GM18498 (cell line): Measurements from ENCODE around the gene TROAP.
A peak's percentile ranks its signal among the peaks of the same experiment; 100 is the strongest.

Source experiments
- ATAC-seq: cut with Tn5 transposase; IDR thresholded peaks from one replicate; pipeline ENCODE4 v1.9.1; 2021; ENCODE audit warnings: mild to moderate bottlenecking, moderate library complexity; ENCODE audit not compliant: unreplicated experiment

The TROAP gene

DNA sequence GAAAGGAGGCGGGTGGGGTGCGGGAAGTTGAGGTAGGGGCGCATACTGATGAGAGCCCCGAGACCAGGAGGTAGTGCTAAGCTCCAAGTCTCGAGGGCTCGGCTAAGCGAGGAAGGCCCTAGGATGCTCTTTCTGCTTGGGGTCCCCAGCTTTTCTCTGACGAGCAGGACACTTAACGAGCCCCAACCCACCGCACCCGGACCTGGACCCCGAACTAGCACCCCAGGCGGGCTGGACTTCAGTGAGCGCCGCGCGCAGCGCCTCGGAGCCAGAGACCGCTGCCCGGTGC, 18.7 kb downstream of the TROAP start:
- ATAC-seq: no peak

DNA sequence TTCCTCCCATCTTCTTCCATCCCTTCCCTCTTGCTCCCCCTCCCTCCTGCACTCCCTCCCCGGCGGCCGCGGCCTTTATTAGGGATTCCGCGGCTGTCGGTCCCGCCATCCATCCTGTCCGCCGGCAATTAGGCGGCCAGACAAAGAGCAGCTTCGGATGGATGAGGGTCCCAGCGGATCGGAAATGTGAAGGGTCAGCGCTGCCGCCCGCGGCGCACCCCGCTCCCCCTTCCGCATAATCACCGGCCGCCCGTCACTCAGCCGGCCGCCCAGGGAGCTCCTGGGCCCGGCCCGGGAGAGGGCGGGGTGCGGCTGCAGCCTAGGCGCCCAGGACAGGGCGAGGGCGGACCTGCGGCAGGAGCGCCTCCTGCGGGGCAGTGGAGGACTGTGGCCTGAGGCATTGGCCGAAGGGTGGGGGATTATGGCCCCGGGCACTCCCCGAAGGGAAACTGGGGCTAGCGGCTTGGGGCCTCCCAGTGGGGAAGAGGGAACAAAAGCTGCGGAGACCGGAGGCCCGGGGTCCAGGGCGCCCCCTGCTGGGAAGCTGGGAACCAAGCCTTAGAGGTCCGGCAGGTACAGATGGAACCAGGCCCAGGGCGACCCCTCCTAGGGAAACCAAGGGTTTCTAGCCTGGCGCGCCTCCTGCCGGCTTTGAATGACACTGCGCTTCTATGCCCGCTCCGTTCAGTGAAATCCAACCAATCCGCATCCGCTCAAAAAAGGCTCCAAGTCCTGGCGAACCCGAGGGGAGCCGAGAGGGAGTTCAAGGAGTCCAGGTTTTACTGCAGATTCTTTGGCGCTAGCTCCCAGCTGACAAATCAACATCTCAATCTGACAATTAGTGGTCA, 19.2 kb downstream of the TROAP start:
- peak; percentile 60 for ATAC-seq

DNA sequence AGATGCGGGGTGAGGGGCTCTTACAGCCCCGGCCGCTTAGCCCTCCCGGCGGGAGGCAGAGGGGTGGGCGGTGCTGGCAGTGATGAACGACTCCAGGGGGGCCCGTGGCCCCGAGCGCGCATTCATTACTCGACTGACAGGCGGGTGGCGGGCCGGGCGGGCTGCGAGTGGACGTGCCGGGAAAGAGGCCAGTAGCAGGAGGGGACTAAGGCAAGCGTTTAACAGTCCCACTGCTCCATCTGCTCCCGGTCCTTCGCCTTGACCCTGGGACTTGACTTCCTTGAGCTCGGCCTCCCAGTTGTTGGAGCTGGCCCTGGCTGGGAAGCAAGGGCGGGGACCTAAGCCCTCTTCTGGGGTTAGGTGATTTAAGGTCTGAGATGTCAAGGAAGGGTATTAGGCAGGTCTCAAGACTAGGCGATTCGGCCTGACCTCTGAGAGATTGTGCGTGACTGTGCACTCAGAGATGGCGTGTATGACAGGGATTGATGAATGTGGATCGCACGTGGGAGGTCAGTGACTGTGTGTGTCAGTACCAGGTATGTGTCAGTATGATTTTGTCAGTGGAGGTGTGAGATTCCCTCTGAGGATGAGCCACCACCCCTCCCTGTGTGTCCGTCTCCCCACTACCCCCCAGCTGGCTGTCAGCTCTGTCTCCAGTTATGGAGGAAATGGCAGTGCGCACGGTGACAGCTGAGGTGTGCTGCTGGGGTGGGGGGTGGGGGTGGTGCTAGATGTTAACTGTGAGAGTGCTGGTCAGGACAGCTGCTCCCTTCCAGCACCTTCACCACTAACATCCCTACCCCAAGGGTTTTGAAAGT, 20.1 kb downstream of the TROAP start:
- ATAC-seq: no peak

DNA sequence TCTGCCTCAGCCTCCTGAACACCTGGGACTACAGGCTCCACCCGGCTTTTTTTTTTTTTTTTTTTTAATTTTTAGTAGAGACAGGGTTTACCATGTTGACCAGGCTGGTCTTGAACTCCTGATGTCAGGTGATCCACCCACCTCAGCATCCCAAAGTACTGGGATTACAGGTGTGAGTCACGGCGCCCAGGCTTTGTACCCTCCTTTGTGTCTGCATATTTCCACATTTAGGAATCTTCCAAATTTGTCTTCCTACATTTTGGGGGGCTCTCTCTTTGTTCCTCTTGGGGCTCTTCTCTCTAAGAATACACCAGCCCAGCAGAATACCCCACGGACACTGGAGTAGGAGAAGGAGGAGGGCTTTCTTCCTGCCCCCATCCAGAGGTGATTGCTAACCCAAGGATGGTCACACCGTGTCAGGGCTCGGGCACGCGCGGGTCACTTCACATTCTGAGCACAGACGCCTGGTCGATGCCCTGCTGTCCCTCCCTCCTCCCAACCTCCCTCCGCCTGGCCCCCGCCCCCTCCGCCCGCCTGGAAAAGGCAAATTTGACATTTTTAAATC, 21.5 kb downstream of the TROAP start:
- ATAC-seq: no peak

DNA sequence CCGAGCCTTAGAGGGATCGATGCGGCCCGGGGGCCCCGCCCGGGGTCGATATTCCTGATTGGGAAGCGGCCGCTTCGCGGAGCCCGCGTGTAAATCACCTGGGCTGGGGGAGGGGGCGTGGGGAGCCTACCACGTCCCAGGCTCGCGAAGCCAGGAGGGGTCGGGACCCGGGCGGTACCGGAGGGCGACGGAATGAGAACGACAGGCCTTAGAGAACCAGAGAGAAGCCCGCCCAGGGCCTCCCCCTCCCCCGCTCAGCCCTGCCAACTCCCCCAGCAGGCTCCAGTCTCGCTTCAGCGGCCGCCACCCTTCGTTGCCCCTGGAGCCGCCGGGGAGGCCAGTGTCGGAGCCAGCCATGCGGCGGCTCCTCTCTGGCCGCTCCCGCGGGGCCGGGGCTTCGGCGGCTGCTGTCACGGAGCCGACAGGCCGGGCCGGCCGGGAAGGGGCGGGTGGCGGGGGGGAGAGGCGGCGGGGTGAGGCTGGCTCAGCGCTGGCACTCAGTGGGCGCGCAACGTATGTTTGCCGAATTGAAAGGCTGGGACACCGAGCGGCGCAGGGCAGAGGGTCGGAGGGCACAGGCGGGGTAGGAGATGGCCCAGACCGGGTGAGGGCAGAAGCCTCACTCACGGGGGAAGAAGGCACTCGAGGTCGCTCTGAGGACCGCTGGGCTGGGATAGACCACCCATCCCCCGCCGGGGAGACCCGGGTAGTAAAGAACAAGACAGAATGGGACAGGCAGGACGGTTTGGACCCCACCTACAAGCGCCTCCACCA, 22.2 kb downstream of the TROAP start:
- no peak for ATAC-seq

DNA sequence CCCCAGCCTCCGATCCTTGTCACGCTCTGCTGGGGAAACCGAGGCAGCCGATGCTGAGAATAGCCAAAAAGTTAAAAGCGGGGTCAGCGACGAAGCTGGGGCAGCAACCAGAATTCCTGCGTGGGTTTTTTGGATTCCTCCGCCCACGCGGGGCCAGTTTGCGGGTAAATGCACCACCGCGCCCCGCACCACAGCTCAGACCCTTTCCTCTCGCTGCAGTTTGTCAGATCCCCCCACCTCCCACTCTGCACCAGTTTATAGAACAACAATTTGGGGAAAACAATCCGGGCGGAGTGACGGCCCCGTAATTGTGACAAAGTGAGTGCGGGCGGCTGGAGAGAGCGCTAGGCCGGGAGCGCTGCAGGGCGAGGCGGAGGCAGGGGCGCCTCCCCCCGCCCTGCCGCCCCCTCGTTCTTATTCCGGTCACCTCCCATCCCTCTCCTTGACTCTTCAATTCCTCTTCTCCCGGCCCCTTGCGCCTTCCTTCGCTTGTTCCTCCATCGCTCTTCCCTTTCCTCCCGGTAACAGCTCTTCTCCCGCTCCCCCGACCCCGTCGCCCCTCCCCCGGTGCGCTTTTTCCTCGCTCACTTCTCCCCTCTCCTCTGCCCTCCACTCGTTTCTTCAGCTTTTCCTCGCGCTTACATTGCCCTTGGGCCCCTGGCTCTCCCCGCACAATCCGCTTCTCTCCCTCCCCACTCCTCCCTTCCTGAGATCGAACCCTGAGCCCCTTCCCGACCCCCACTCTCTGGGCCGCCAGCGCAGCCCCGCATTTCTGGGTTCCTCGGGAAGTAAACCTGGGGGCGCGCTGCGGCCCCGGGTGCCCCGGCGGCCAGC, 23.0 kb downstream of the TROAP start:
- no peak for ATAC-seq

DNA sequence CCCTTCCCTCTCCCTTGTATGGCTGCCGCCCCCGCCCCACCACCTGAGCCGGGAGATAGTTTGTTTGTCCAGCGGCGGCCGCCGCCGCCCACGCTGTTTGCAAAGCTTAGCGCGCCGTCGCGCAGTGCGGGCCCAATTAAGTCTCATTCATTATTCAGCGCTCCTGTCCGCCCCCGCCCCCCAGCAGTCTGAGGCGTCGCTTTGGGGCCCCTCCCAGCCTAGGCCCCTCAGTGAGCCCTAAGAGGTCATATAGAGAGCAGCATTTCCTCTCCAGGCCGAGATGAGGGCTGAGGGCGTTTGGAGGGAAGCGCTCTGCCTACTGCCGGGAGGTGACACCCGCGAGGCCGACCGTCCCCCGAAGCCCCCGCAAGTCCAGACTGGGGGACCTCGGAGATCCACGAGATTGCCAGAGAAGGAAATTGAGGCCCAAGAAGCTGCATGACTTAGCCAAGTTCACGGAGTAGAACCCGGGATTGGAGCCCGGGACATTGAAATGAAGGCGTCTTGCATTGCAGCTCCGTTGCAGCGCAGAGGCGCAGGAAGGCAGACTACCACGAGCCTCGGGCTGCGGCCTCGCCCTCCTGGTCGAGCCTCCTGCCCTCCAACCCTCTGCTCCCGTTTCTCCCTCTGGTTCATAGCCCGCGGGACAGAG, 23.7 kb downstream of the TROAP start, which contains the start of gene DNAJC22:
Gene DNAJC22, plus strand, starts transcription at position 230 of the 652 bp plus-strand sequence. CDS start 1,985 bp downstream, outside the sequence.
- ATAC-seq: no peak

DNA sequence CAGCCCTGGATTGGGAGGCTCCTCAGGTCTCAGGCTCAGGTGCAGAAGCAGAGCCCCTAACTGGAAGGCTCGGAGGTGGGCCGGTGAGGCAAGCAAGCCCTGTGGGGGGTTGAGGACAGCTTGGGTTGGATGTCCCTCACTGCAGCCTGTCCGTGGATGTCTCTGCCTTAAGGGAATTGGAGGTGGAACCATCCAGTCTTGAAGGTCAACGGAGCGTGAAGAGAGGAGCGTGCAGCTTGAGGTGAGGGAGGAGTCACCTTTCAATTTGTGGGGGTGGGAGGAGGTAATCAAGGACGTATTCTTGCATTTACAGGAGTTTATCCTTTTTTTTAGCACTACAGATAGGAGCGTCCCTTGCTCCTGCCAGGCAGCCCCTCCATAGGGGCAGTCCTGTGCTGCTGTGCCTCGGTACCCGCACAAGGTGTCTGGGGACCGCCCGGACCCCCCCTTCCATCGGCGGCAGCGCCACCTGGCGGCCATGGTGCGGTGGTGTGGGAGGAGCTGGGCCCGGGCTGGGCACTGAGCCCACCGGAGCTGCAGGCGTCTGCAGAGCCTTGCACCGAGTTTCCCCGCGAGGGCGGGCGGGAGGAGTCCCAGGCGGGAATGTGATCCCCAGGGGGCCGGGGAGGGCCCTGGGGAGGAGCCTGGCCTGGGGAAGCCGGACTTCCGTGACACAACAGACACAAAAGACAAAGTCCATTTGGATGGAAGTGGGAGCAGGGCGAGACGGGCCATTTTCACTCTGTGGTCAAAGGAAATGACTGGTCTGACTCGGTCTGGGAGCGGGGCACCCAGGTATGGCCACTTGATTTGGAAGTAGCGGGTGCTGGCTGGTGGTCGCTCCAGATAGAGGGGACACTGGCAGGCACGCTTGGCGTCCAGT, 24.5 kb downstream of the TROAP start:
- ATAC-seq: peak; percentile 55

DNA sequence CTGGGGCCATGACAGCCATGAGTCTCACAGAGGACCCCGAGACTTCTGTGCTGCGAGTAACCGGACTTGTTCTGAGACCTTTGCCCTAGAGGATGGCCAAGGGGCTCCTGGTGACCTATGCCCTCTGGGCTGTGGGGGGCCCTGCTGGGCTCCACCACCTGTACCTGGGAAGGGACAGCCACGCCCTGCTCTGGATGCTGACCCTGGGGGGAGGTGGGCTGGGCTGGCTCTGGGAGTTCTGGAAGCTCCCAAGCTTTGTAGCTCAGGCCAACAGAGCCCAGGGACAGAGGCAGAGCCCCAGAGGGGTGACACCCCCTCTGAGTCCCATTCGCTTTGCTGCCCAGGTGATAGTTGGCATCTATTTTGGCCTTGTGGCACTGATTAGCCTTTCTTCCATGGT, 25.7 kb downstream of the TROAP start:
- ATAC-seq: no peak

DNA sequence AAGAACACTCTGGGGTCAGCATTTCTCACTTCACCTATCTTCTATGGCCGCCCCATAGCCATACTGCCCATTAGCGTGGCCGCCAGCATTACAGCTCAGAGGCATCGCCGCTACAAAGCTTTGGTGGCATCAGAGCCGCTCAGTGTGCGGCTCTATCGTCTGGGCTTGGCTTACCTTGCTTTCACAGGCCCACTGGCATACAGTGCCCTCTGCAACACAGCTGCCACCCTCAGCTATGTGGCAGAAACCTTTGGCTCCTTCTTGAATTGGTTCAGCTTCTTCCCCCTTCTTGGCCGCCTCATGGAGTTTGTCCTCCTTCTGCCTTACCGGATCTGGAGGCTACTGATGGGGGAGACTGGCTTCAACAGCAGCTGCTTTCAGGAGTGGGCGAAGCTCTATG, 26.2 kb downstream of the TROAP start:
- ATAC-seq: no peak

DNA sequence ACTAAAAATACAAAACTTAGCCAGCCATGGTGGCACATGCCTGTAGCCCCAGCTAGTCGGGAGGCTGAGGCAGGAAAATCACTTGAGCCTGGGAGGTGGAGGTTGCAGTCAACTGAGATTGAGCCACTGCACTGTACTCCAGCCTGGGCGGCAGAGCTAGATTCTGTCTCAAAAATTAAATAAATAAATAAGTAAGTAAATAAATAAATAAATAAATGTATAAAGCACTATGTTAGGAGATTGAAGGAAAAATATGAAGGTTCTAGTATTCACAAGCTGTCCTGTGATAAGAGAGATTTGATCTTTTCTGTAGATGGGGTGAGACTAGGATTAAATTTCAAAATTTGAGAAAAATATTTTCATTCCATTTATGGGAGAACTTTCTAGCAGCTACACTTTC, 29.3 kb downstream of the TROAP start:
- ATAC-seq: no peak

DNA sequence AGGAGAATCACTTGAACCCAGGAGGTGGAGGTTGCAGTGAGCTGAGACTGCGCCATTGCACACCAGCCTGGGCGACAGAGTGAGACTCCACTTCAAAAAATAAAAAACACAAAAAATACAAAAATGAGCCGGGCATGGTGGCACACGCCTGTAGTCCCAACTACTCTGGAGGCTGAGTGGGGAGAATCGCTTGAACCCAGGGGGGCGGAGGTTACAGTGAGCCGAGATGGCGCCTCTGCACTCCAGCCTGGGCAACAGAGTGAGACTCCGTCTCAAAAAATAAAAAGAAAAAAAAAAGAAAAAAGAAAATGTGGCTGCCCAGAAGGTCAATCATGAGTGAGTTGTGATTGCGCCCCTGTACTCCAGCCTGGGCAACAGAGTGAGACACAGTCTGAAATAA, 32.9 kb downstream of the TROAP start:
- ATAC-seq: no peak

DNA sequence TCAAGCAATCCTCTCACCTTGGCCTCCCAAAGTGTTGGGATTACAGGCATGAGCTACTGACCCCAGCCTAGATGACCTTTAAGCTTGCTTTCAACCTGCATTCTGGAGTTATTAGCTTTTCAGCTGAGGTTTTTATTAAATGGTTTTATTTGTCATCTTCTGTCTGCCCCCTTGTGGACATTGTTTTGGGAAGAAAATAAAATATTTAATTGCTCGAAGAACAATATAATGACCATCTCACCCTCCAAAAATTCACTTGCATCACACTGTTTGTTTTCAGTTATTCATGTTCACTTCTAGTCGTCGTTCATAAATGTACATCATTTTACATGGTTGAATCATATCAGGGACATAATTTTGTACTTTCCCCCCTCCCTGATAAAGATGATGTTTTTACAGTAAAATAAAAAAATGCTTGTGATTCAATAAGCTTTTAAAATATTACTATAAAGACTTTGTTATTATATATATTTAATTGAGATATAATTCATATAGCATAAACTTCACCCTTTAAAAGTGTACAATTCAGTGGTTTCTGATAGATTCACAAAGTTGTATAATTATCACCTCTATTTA, 34.1 kb downstream of the TROAP start:
- no peak for ATAC-seq

DNA sequence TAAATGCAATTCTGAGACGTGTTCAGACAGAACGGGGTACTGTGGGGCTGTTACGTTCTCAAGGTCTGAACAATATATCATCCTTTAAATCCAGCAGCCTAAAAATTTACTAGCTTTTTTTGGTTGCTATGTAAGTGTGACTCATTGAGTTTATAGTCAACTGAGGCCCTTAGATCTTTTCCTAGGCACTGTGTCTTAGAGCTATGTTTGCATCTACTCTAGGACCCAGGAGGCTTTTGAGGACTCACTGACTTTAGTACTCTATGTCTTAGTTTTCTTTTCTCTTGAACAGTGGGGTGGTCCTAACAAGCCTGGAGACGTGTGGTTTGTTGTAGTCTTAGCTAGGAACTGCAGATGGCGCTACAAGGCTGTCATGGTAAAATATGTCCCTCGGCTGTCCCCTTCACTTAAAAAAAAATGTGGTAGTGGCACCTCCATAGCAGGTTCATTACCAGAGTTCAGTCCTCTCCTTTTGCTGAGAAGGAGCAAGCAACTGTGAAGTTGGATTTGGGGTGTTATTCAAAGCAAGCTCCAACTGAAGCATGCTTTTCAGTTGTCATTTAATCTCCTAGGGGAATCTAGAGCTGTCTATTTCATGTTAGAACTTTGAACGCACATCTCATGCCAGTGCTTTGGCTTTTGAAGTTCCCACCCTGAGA, 35.6 kb downstream of the TROAP start:
- ATAC-seq: no peak

DNA sequence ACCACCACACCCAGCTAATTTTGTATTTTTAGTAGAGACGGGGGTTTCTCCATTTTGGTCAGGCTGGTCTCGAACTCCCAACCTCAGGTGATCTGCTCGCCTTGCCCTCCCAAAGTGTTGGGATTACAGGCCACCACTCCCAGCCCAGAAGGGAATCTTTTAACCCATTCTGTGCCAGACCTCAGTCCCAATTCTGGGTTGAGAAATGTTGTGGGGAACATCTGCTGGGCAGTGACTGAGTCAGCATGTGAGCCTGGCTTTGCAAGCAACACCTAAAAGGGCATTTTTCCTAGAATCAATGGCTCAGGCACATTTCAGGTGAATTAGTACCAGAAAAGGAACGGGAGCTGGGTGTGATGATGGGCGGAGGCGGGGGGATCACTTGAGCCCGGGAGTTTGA, 36.6 kb downstream of the TROAP start:
- no peak for ATAC-seq

DNA sequence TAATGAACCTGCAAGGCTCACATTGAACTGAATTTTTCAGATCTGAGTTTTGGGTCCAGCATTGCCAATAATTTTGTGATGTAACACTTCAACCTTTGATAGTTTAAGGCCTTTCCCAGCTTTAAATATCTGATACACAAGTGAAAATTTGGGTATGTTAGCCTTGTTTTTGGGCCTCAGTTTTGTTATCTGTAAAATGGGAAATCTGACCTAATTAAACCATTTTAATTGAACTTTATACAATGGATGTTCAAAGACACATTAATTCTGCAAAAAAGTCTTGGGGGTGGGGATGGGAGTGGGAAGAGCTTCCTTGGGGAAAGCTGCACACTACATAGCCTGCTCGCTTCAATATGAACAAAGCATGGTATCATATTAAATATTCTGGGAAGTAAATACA, 39.0 kb downstream of the TROAP start:
- ATAC-seq: no peak

DNA sequence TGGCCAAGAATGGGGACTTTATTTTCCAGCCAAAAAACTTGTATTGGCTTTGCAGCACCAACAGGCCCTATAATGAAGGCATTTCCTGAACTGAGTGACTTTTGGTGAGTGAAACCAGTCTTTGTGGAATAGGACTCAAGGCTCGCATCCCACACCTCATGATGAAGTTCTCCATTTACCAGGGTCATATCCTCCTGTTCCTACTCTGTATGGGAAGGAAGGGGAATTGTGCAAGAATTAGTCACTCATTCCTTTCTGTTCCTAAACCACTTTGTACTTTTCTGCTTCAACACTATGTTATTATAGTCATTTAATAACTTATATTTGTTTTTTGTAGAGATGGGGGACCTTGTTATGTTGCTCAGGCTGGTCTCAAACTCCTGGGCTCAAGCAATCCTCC, 41.9 kb downstream of the TROAP start:
- no peak for ATAC-seq

DNA sequence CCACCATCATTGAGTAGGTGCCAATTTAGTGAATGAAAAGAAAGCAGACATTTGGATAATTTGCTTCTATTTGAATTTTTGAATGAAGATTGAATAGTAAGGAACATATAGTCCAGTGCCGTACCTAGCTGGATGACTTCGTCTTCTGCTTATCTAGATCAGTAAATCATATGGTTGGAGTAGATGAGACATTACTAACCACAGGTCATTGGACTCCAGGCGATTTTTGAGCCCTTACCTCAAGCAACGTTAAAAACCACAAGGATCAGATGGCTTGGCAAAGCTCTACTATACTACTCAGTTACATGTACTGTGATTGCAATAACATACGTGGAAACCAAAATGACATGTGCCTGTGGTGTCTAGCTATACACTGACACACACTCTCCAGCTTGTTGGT, 42.5 kb downstream of the TROAP start:
- no peak for ATAC-seq
